Lung (tissue), 12 donors: ENCODE results near the gene MAU2. TPM values are rescaled to one million over a fixed set of nuclear protein-coding genes. Genes with fewer than 3 reads are reported as not detected.

Source experiments
- ATAC-seq: fragments of 200-7000 bp; cut with Tn5 transposase; one replicate; pipeline ENCODE4 v1.9.1; 2020; ENCODE audit warnings: moderate number of reproducible peaks; ENCODE audit not compliant: insufficient read depth, low FRiP score
- DNase-seq, 3 donors: peaks; one replicate each; pipeline ENCODE4 v3.0.0-alpha.2; 2013 to 2017
- H3K27ac ChIP-seq, 2 donors: one replicate each; pipeline ENCODE4 v1.5.1; 2013; ENCODE audit warnings: mild to moderate bottlenecking in 2 of 2, moderate library complexity in 2 of 2, control low read depth in 1 of 2, inconsistent platforms in 1 of 2, low read depth in 1 of 2, low read length in 1 of 2
- H3K27me3 ChIP-seq, 3 donors: one replicate each; pipeline ENCODE4 v1.5.1; 2013; ENCODE audit warnings: low read length in 2 of 3; ENCODE audit not compliant: control insufficient read depth in 3 of 3, insufficient read depth in 3 of 3
- H3K36me3 ChIP-seq, 4 donors: one replicate each; pipeline ENCODE4 v1.5.1; 2013; ENCODE audit warnings: low read length in 4 of 4, mild to moderate bottlenecking in 1 of 4, moderate library complexity in 1 of 4; ENCODE audit not compliant: control insufficient read depth in 4 of 4, insufficient read depth in 4 of 4
- H3K4me1 ChIP-seq, 5 donors: one replicate each; pipeline ENCODE4 v1.5.1; 2013; ENCODE audit warnings: low read length in 5 of 5, mild to moderate bottlenecking in 2 of 5, moderate library complexity in 1 of 5; ENCODE audit not compliant: control insufficient read depth in 5 of 5, insufficient read depth in 5 of 5
- H3K4me3 ChIP-seq: one replicate; pipeline ENCODE4 v1.5.1; 2013; ENCODE audit warnings: mild to moderate bottlenecking, control low read depth, moderate library complexity
- H3K9ac ChIP-seq, 2 donors: one replicate each; pipeline ENCODE4 v1.5.1; 2013; ENCODE audit warnings: low read length in 2 of 2, control low read depth in 1 of 2; ENCODE audit not compliant: insufficient read depth in 1 of 2
- H3K9me3 ChIP-seq, 4 donors: one replicate each; pipeline ENCODE4 v1.5.1; 2013; ENCODE audit warnings: low read length in 3 of 4, mild to moderate bottlenecking in 1 of 4, moderate library complexity in 1 of 4; ENCODE audit not compliant: control insufficient read depth in 4 of 4, insufficient read depth in 3 of 4
- CTCF ChIP-seq: IDR thresholded peaks from 2 replicates; pipeline ENCODE4 v1.5.1; 2012; ENCODE audit warnings: mild to moderate bottlenecking; ENCODE audit errors: control extremely low read depth, extremely low read depth
- WGBS, 2 donors: extraction: QIAGEN DNeasy Blood & Tissue Kit; methylation state at CpG; one replicate each; pipeline ENCODE4 v1.1.7; 2013; 5-methylcytosine and 5-hydroxymethylcytosine counted together
- polyA plus RNA-seq, 2 donors: library from polyadenylated mRNA; stranded (reverse); fragments of 200-250 nt; gene quantifications; one replicate each; pipeline ENCODE4 v1.2.1, GENCODE V29; 2013
- total RNA-seq, 2 donors: library from RNA; depleted of rRNA in 1 of 2; stranded (reverse); fragments of >200 nt in 1 of 2; gene quantifications; one replicate each; pipeline ENCODE4 v1.2.1, GENCODE V29; 2014 to 2021
- donor health status: control.
- donor health status: control.
- donor health status: Bipolar disorder and iron deficiency.
- donor health status: healthy.
- donor health status: DM: yes; HTN: yes; CAD: no.

Gene MAU2
- total and polyA plus RNA-seq, 4 donors, result 21.6 to 68.0 (median 44.5) TPM

- no peak overlapping the region for H3K27ac ChIP-seq
- no peak overlapping the region for H3K9ac ChIP-seq
- peaks cover 20 to 62% (median 27%) of the 10 kb centered on the region in 4 donors for H3K36me3 ChIP-seq
- no peak for TF ChIP-seq CTCF
- no peaks in the 10 kb centered on the region for H3K4me1 ChIP-seq
- H3K9me3 ChIP-seq, result no peaks in the 10 kb centered on the region
- DNase-seq (no peak), ATAC-seq (no peak)
- H3K4me3 ChIP-seq, result no peak overlapping the region
- 87 to 92% methylated on average over 3 of the region's 3 CpGs for WGBS, 2 donors
- no peaks in the 10 kb centered on the region for H3K27me3 ChIP-seq
Measured at GRCh38 chr19:19334989-19335344, 14.3 kb downstream of the MAU2 start.

GRCh38 chr19:19335408-19336158, 15.0 kb downstream of the MAU2 start:
- WGBS, 2 donors, result 87 to 89% methylated on average over 16 of the region's 16 CpGs
- no peak for ATAC-seq
- Histone ChIP-seq H3K9me3 (no peaks in the 10 kb centered on the region), H3K36me3 (peaks cover 19 to 63% (median 27%) of the 10 kb centered on the region in 4 donors), H3K9ac (no peak overlapping the region), H3K4me1 (no peaks in the 10 kb centered on the region), H3K27ac (no peak overlapping the region), H3K27me3 (no peaks in the 10 kb centered on the region), H3K4me3 (no peak overlapping the region)
- no peak for TF ChIP-seq CTCF
- no peak for DNase-seq

GRCh38 chr19:19336597-19336996, 16.0 kb downstream of the MAU2 start:
- Histone ChIP-seq H3K4me3 (no peak overlapping the region), H3K9ac (no peak overlapping the region), H3K4me1 (no peaks in the 10 kb centered on the region), H3K9me3 (no peaks in the 10 kb centered on the region), H3K27me3 (no peaks in the 10 kb centered on the region), H3K36me3 (peaks cover 15 to 66% (median 26%) of the 10 kb centered on the region in 4 donors), H3K27ac (no peak overlapping the region)
- 61 to 64% methylated on average over 3 of the region's 3 CpGs for WGBS, 2 donors
- no peak for DNase-seq
- ATAC-seq, result no peak
- no peak for TF ChIP-seq CTCF

GRCh38 chr19:19337120-19337519, 16.5 kb downstream of the MAU2 start:
- no peak overlapping the region for H3K4me3 ChIP-seq
- no peaks in the 10 kb centered on the region for H3K9me3 ChIP-seq
- H3K36me3 ChIP-seq, result peaks cover 15 to 68% (median 25%) of the 10 kb centered on the region in 4 donors
- no peak for TF ChIP-seq CTCF
- H3K4me1 ChIP-seq, result no peaks in the 10 kb centered on the region
- ATAC-seq (no peak), DNase-seq (no peak)
- H3K27me3 ChIP-seq, result no peaks in the 10 kb centered on the region
- WGBS, 2 donors, result 94 to 96% methylated on average over 17 of the region's 17 CpGs
- no peak overlapping the region for H3K9ac ChIP-seq
- no peak overlapping the region for H3K27ac ChIP-seq
